IMR-90 (cell line): ENCODE measurements around the gene ELL3. TPM values are rescaled to one million over a fixed set of nuclear protein-coding genes. Genes with fewer than 3 reads are reported as not detected.
A peak's percentile ranks its signal among the peaks of the same experiment; 100 is the strongest.

Experiments used
- ATAC-seq: fragments of 200-7000 bp; cut with Tn5 transposase; 2 replicates; pipeline ENCODE4 v1.9.1; 2020; ENCODE audit warnings: low read depth, mild to moderate bottlenecking, moderate library complexity
- BruUV-seq: library from RNA; stranded (reverse); fragments of 400-500 nt; replicated peaks from 2 replicates; lab custom pipeline; 2021; lab: Mats Ljungman, UMichigan
- CTCF ChIA-PET: fragments of 300-600 bp; formaldehyde crosslinking; extraction: SDS; loops from one replicate; lab custom pipeline; 2021; ENCODE audit warnings: antibody characterized with exemption; lab: Yijun Ruan, JAX
- POLR2A ChIA-PET: fragments of 300-600 bp; sonication (Branson Sonifier 250); formaldehyde crosslinking; loops from one replicate; lab custom pipeline; 2022; ENCODE audit warnings: antibody characterized with exemption; ENCODE audit not compliant: unreplicated experiment; lab: Charles Lee
- DNase-seq: peaks from one replicate; pipeline ENCODE4 v3.0.0; 2013
- H2AFZ ChIP-seq: replicated peaks from 2 replicates; pipeline ENCODE3; 2013; ENCODE audit warnings: low read length, mild to moderate bottlenecking; ENCODE audit not compliant: poor library complexity
- H2AK5ac ChIP-seq: 2 replicates; pipeline ENCODE4 v1.6.1; 2013; ENCODE audit warnings: low read depth, low read length, inconsistent platforms
- H2AK9ac ChIP-seq: replicated peaks from 2 replicates; pipeline ENCODE3; 2013; ENCODE audit warnings: mild to moderate bottlenecking, low read depth, low read length, moderate library complexity; ENCODE audit not compliant: poor library complexity
- H2BK120ac ChIP-seq: 2 replicates; pipeline ENCODE4 v1.6.1; 2013; ENCODE audit warnings: low read depth, low read length, inconsistent platforms
- H2BK15ac ChIP-seq: 3 replicates; pipeline ENCODE4 v1.6.1; 2013; ENCODE audit warnings: low read depth, low read length, inconsistent platforms
- H2BK20ac ChIP-seq: 2 replicates; pipeline ENCODE4 v1.6.1; 2013; ENCODE audit warnings: low read depth, mild to moderate bottlenecking, inconsistent platforms, low read length, moderate library complexity
- H2BK5ac ChIP-seq: 2 replicates; pipeline ENCODE4 v1.6.1; 2013; ENCODE audit warnings: mild to moderate bottlenecking, low read depth, low read length, inconsistent platforms; ENCODE audit not compliant: poor library complexity, severe bottlenecking
- H3K14ac ChIP-seq: replicated peaks from 2 replicates; pipeline ENCODE4 v1.6.1; 2013; ENCODE audit warnings: low read depth, low read length, inconsistent platforms
- H3K18ac ChIP-seq: 2 replicates; pipeline ENCODE4 v1.6.1; 2013; ENCODE audit warnings: low read depth, low read length, control low read depth
- H3K23ac ChIP-seq: 2 replicates; pipeline ENCODE4 v1.6.1; 2013; ENCODE audit warnings: low read depth, low read length, inconsistent platforms
- H3K27ac ChIP-seq: 2 replicates; pipeline ENCODE4 v1.5.1; 2013; ENCODE audit warnings: mild to moderate bottlenecking, control low read depth, low read length; ENCODE audit not compliant: insufficient read depth
- H3K27me3 ChIP-seq: 2 replicates; pipeline ENCODE4 v1.6.1; 2013; ENCODE audit warnings: low read length; ENCODE audit not compliant: control insufficient read depth, insufficient read depth
- H3K36me3 ChIP-seq: 2 replicates; pipeline ENCODE4 v1.6.1; 2013; ENCODE audit warnings: low read length, mixed read lengths; ENCODE audit not compliant: control insufficient read depth, insufficient read depth
- H3K4ac ChIP-seq: 2 replicates; pipeline ENCODE4 v1.6.1; 2013; ENCODE audit warnings: low read depth, low read length, inconsistent platforms
- H3K4me1 ChIP-seq: 2 replicates; pipeline ENCODE4 v1.6.1; 2013; ENCODE audit warnings: low read length, mixed read lengths; ENCODE audit not compliant: control insufficient read depth, insufficient read depth
- H3K4me2 ChIP-seq: 2 replicates; pipeline ENCODE4 v1.6.1; 2013; ENCODE audit warnings: low read depth, mild to moderate bottlenecking, control low read depth, low read length, moderate library complexity
- H3K4me3 ChIP-seq: 2 replicates; pipeline ENCODE4 v1.5.1; 2013; ENCODE audit warnings: low read depth, mild to moderate bottlenecking, control low read depth, low read length, moderate library complexity; ENCODE audit not compliant: insufficient read depth
- H3K56ac ChIP-seq: 2 replicates; pipeline ENCODE4 v1.6.1; 2013; ENCODE audit warnings: low read length, inconsistent platforms; ENCODE audit not compliant: insufficient read depth; ENCODE audit errors: extremely low read depth
- H3K79me1 ChIP-seq, 2 experiments: 2 replicates each; pipeline ENCODE4 v1.6.1; 2013; ENCODE audit warnings: low read length in 2 of 2, inconsistent platforms in 1 of 2, low read depth in 1 of 2
- H3K9ac ChIP-seq: 2 replicates; pipeline ENCODE4 v1.6.1; 2013; ENCODE audit warnings: low read depth, low read length, control low read depth
- H3K9me1 ChIP-seq: 2 replicates; pipeline ENCODE4 v1.6.1; 2013; ENCODE audit warnings: low read length, inconsistent platforms; ENCODE audit not compliant: insufficient read depth
- H3K9me3 ChIP-seq: 2 replicates; pipeline ENCODE4 v1.6.1; 2013; ENCODE audit warnings: low read length; ENCODE audit not compliant: control insufficient read depth, insufficient read depth
- H4K20me1 ChIP-seq: 2 replicates; pipeline ENCODE4 v1.6.1; 2013; ENCODE audit warnings: low read length, inconsistent platforms; ENCODE audit not compliant: insufficient read depth
- H4K5ac ChIP-seq: 2 replicates; pipeline ENCODE4 v1.6.1; 2013; ENCODE audit warnings: mild to moderate bottlenecking, low read depth, low read length, control low read depth
- H4K8ac ChIP-seq, 2 experiments: 2 replicates each; pipeline ENCODE4 v1.6.1; 2013; ENCODE audit warnings: low read depth in 2 of 2, low read length in 2 of 2, control low read depth in 1 of 2, inconsistent platforms in 1 of 2
- H4K91ac ChIP-seq: 2 replicates; pipeline ENCODE4 v1.6.1; 2013; ENCODE audit warnings: low read depth, low read length, inconsistent platforms; ENCODE audit not compliant: insufficient read depth
- MAFK ChIP-seq: IDR thresholded peaks from 2 replicates; pipeline ENCODE4 v1.6.1; 2012; ENCODE audit warnings: low read depth, low read length, improper control_type of control experiment
- RCOR1 ChIP-seq: IDR thresholded peaks from 2 replicates; pipeline ENCODE4 v1.6.1; 2012; ENCODE audit warnings: mild to moderate bottlenecking, low read length, improper control_type of control experiment; ENCODE audit not compliant: insufficient replicate concordance
- WGBS, 2 experiments: methylation state at CpG; one replicate each; pipeline versions ENCODE4 v1.1.5 to v1.1.7; 2013; ENCODE audit warnings: missing lambda C conversion rate in 2 of 2; ENCODE audit not compliant: insufficient read length in 1 of 2; ENCODE audit errors: extremely low coverage in 2 of 2; 5-methylcytosine and 5-hydroxymethylcytosine counted together
- dilution Hi-C: fragments of 300-500 bp; cut with HindIII; formaldehyde crosslinking; loops from one replicate; pipeline ENCODE4 v1.14.3; 2018; ENCODE audit warnings: low sequenced_read_pairs; ENCODE audit not compliant: unreplicated experiment
- in situ Hi-C: fragments of 300-500 bp; cut with MboI; formaldehyde crosslinking; loops from 3 replicates; pipeline ENCODE4 v1.14.3; 2019; ENCODE audit warnings: low sequenced_read_pairs, inconsistent platforms, mixed read lengths
- intact Hi-C: fragments of 100-400 bp; cut with micrococcal nuclease; formaldehyde crosslinking; loops from 2 replicates; pipeline ENCODE4 v1.10.0; 2022
- polyA plus RNA-seq, 3 experiments: library from polyadenylated mRNA; depleted of rRNA; stranded (reverse); fragments of >200 nt; gene quantifications; 2 replicates each; pipeline ENCODE4 v1.2.3, GENCODE V29; 2012; ENCODE audit warnings: low replicate concordance in 1 of 3
- total RNA-seq: library from RNA; depleted of rRNA; stranded (reverse); fragments of >200 nt; gene quantifications from 2 replicates; pipeline ENCODE4 v1.2.3, GENCODE V29; 2012

ELL3 gene
- total and polyA plus RNA-seq, 2 of the 4 experiments (the other 2 are of a cell fraction): 1.2 to 1.6 TPM

DNA sequence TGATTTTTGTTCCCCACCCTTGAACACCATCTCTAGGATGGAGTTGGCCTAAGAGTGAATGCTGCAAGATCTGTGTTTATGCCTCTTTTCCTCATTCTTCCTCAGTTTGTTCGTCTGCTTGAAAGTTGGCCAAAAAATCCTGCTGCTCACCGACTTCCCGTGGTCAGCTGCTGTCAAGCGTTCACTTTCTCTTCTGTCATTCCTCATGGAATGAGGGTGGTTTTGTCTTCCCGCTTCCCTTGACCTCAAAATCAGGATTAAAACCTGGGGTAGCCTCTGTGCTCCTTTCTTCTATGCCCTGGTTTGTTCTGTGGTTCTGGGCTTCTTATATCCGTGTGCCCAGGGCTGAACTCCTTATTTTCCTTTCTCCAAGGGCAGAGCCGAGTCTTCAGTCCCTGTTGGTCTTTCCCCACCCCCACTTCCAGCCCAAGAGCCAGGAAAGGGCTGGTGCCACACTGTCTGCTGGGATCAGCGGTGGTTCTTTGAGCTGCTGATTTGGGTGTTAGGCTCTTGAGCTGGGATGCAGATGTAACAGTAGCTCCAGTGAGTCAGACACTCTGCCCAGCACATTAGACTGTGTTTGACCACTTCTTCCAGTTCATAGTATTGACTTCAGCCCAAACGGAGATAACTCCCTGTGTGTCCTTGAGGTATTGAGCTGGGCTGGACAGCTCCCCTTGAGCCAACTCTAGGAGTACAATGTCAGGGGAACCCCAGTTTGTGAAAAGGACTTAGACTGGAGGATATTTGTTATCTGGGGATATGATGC, 17.7 kb upstream of the ELL3 start:
- peaks cover 21% of the 10 kb centered on the region for H3K4me1 ChIP-seq
- in situ Hi-C loops (no loop called here), intact Hi-C loops (no loop called here), dilution Hi-C loops (no loop called here)
- peak; percentile 65 for DNase-seq
- no CpG with 5 or more reads among the region's 9 CpGs for WGBS, 2 experiments
- peak; percentile 32 for TF ChIP-seq RCOR1
- no peak for TF ChIP-seq MAFK
- peak overlapping the region; percentile 12 for H2BK5ac ChIP-seq
- no peak overlapping the region for H2BK20ac ChIP-seq
- peak overlapping the region; percentile 1; the same call in 1 of the 2 replicates for H3K4ac ChIP-seq
- no TSS peak for BruUV-seq
- no peaks in the 10 kb centered on the region for H3K9me3 ChIP-seq
- H3K14ac ChIP-seq: no peak overlapping the region; the same call in 1 of the 2 replicates
- H3K4me3 ChIP-seq: no peak overlapping the region
- no peak overlapping the region for H2BK120ac ChIP-seq
- H3K9ac ChIP-seq: no peak overlapping the region
- H4K5ac ChIP-seq: no peak overlapping the region
- no peak overlapping the region for H2AFZ ChIP-seq
- peak overlapping the region; percentile 48 for H3K4me2 ChIP-seq
- ChIA-PET POLR2A (interaction anchor here (0.5 to 1.0 kb wide), 3 partner anchors 11 to 48 kb away, joined by 3 to 7 read pairs (median 4); partner anchors contain the start of genes ELL3 and PDIA3), CTCF (no interaction called here)
- peaks cover 33% of the 10 kb centered on the region for H3K9me1 ChIP-seq
- H4K91ac ChIP-seq: no peak overlapping the region
- no peak overlapping the region for H2AK5ac ChIP-seq
- H3K56ac ChIP-seq: peak overlapping the region; percentile 41; the same call in 1 of the 2 replicates
- H3K79me1 ChIP-seq: peaks cover 31 to 65% of the 10 kb centered on the region in 2 experiments
- peak overlapping the region; percentile 64 for H3K23ac ChIP-seq
- H3K27me3 ChIP-seq: no peaks in the 10 kb centered on the region
- peak overlapping the region; percentile 21; the same call in 1 of the 2 replicates for H3K27ac ChIP-seq
- 0 out of 4 replicates have a peak overlapping the region, but pooled peaks of 1 of the 2 experiments have one; percentile 15 for H4K8ac ChIP-seq
- peak overlapping the region; percentile 55 for H2AK9ac ChIP-seq
- H2BK15ac ChIP-seq: no peak overlapping the region
- H3K18ac ChIP-seq: no peak overlapping the region
- no peak for ATAC-seq
- H4K20me1 ChIP-seq: peaks cover 47% of the 10 kb centered on the region
- H3K36me3 ChIP-seq: peaks cover 47% of the 10 kb centered on the region
